Endothelial cell of umbilical vein (primary cell): ENCODE results near the gene NRG3. TPM values are rescaled to one million over a fixed set of nuclear protein-coding genes. Genes with fewer than 3 reads are reported as not detected.

Experiments
- BruUV-seq: library from RNA; stranded (reverse); fragments of 400-500 nt; replicated peaks from 2 replicates; lab custom pipeline; 2021; lab: Mats Ljungman, UMichigan
- CTCF ChIA-PET: fragments of 300-600, 350-600 bp; sonication (Branson Sonifier 250); formaldehyde crosslinking; loops from one replicate; lab custom pipeline; 2021; ENCODE audit warnings: antibody characterized with exemption, inconsistent platforms; lab: Charles Lee
- POLR2A ChIA-PET: fragments of 300-600, 350-600 bp; sonication (Branson Sonifier 250); formaldehyde crosslinking; loops from one replicate; lab custom pipeline; 2021; ENCODE audit warnings: antibody characterized with exemption, inconsistent platforms; lab: Charles Lee
- DNase-seq: peaks from one replicate; pipeline ENCODE4 v3.0.0-alpha.2; 2011; ENCODE audit warnings: low read depth, low spot score
- FAIRE-seq: peaks from 2 replicates; lab custom pipeline; 2011; peaks lifted over from hg19 to GRCh38; lab: Jason Lieb, UNC
- H2AFZ ChIP-seq: 2 replicates; pipeline ENCODE4 v1.6.0; 2012; ENCODE audit warnings: low read depth, low read length, control low read depth, inconsistent platforms
- H3K27ac ChIP-seq: 2 replicates; pipeline ENCODE4 v1.5.1; 2011; ENCODE audit warnings: low read depth, mild to moderate bottlenecking, control low read depth, low read length, moderate library complexity; ENCODE audit not compliant: insufficient read depth
- H3K27me3 ChIP-seq, 2 experiments: 2 replicates each; pipeline versions ENCODE4 v1.6.0 to v1.6.1; 2011; ENCODE audit warnings: low read length in 2 of 2, mixed read lengths in 1 of 2; ENCODE audit not compliant: control insufficient read depth in 2 of 2, insufficient read depth in 2 of 2
- H3K36me3 ChIP-seq, 2 experiments: 2 replicates in 1 of 2; 3 replicates in 1 of 2; pipeline ENCODE4 v1.5.1; 2011; ENCODE audit warnings: low read length in 2 of 2, mild to moderate bottlenecking in 1 of 2, moderate library complexity in 1 of 2; ENCODE audit not compliant: control insufficient read depth in 2 of 2, insufficient read depth in 2 of 2; ENCODE audit errors: extremely low read depth in 1 of 2
- H3K4me1 ChIP-seq: 3 replicates; pipeline ENCODE4 v1.5.1; 2011; ENCODE audit warnings: mild to moderate bottlenecking, low read length; ENCODE audit not compliant: control insufficient read depth, insufficient read depth; ENCODE audit errors: extremely low read depth
- H3K4me2 ChIP-seq: 2 replicates; pipeline ENCODE4 v1.6.1; 2011; ENCODE audit warnings: low read length, control low read depth, mixed read lengths; ENCODE audit not compliant: insufficient read depth
- H3K4me3 ChIP-seq, 3 experiments: fragments of 200-600 bp in 1 of 3; sonication (generic), shearing (Covaris generic) in 1 of 3; replicated peaks in 1 of 3; 2 replicates each; pipeline ENCODE4 v1.5.1; 2011 to 2016; ENCODE audit warnings: control low read depth in 3 of 3, low read length in 3 of 3, mild to moderate bottlenecking in 2 of 3, inconsistent platforms in 1 of 3, low read depth in 1 of 3, moderate library complexity in 1 of 3; ENCODE audit not compliant: insufficient read depth in 1 of 3
- H3K79me2 ChIP-seq: 2 replicates; pipeline ENCODE4 v1.6.0; 2012; ENCODE audit warnings: low read length, inconsistent platforms; ENCODE audit not compliant: control insufficient read depth, insufficient read depth
- H3K9ac ChIP-seq: replicated peaks from 2 replicates; pipeline ENCODE3; 2011; ENCODE audit warnings: low read length, control low read depth; ENCODE audit not compliant: insufficient read depth; ENCODE audit errors: extremely low read depth
- H3K9me1 ChIP-seq: replicated peaks from 3 replicates; pipeline ENCODE4 v1.6.0; 2011; ENCODE audit warnings: mild to moderate bottlenecking, low read length; ENCODE audit not compliant: control insufficient read depth, insufficient read depth; ENCODE audit errors: extremely low read depth
- H3K9me3 ChIP-seq: replicated peaks from 2 replicates; pipeline ENCODE4 v1.5.1; 2012; ENCODE audit warnings: low read length, inconsistent platforms; ENCODE audit not compliant: control insufficient read depth, insufficient read depth
- H4K20me1 ChIP-seq: replicated peaks from 2 replicates; pipeline ENCODE3; 2011; ENCODE audit warnings: mild to moderate bottlenecking, low read length; ENCODE audit not compliant: control insufficient read depth, insufficient read depth; ENCODE audit errors: extremely low read depth
- EZH2 ChIP-seq: IDR thresholded peaks from 2 replicates; pipeline ENCODE4 v1.6.1; 2012; ENCODE audit warnings: borderline replicate concordance, low read depth, mild to moderate bottlenecking, moderate library complexity, low read length, inconsistent platforms; ENCODE audit not compliant: severe bottlenecking
- FOS ChIP-seq: IDR thresholded peaks from 2 replicates; pipeline ENCODE4 v1.6.1; 2011; ENCODE audit warnings: mild to moderate bottlenecking, low read length, moderate library complexity, borderline replicate concordance; ENCODE audit not compliant: insufficient read depth
- GATA2 ChIP-seq: IDR thresholded peaks from 2 replicates; pipeline ENCODE4 v1.7.0; 2011; ENCODE audit warnings: low read depth, mild to moderate bottlenecking, moderate library complexity, mixed read lengths, low read length; ENCODE audit not compliant: insufficient read length, insufficient read depth
- JUN ChIP-seq: IDR thresholded peaks from 2 replicates; pipeline ENCODE4 v1.6.1; 2011; ENCODE audit warnings: borderline replicate concordance, low read depth; ENCODE audit not compliant: insufficient read length, insufficient read depth
- MYC ChIP-seq: IDR thresholded peaks from one replicate; pipeline ENCODE4 v1.6.1; 2011; ENCODE audit warnings: mild to moderate bottlenecking, low read depth, low read length
- POLR2A ChIP-seq: IDR thresholded peaks from 2 replicates; pipeline ENCODE4 v1.6.1; 2012; ENCODE audit warnings: low read depth, mild to moderate bottlenecking, control low read depth, low read length
- POLR2AphosphoS5 ChIP-seq: IDR thresholded peaks from 2 replicates; pipeline ENCODE4 v1.6.1; 2012; ENCODE audit warnings: low read depth, mild to moderate bottlenecking, control low read depth, low read length, moderate library complexity; ENCODE audit not compliant: insufficient read depth
- dilution Hi-C: fragments of 300-500 bp; cut with MboI; formaldehyde crosslinking; loops from one replicate; pipeline ENCODE4 v1.15.0; 2019; ENCODE audit warnings: low sequenced_read_pairs; ENCODE audit not compliant: extremely low pct_ligation_motif_present
- intact Hi-C: fragments of 100-400 bp; cut with micrococcal nuclease; formaldehyde crosslinking; loops from one replicate; pipeline ENCODE4 v1.10.0; 2022
- polyA plus RNA-seq, 4 experiments: library from polyadenylated mRNA; depleted of rRNA in 3 of 4; stranded (reverse) in 3 of 4; unstranded in 1 of 4; fragments of >200 nt; gene quantifications; 2 replicates each; pipeline versions ENCODE4 v1.2.1 to v1.2.3, GENCODE V29; 2011 to 2012; ENCODE audit warnings: missing spikeins in 1 of 4
- total RNA-seq: library from RNA; stranded (reverse); gene quantifications from 2 replicates; pipeline ENCODE4 v1.2.3, GENCODE V29; 2021
- TF ChIP-seq, protein P1 (sequence below): IDR thresholded peaks from 2 replicates; pipeline ENCODE4 v1.6.1; 2011; ENCODE audit not compliant: insufficient read depth, insufficient read length
- TF ChIP-seq, protein P2 (sequence below), 2 donors: IDR thresholded peaks; 1 replicate in 1 of 2; 2 replicates in 1 of 2; pipeline ENCODE4 v1.5.1; 2011; ENCODE audit warnings: low read length in 2 of 2, mild to moderate bottlenecking in 2 of 2, moderate library complexity in 2 of 2, control low read depth in 1 of 2, inconsistent platforms in 1 of 2, low read depth in 1 of 2; ENCODE audit not compliant: insufficient read depth in 1 of 2; ENCODE audit errors: extremely low read depth in 1 of 2

NRG3 gene
- total and polyA plus RNA-seq, 2 donors (not counting 3 experiments of a cell fraction or from before 2014, with no cell fraction given): 1.9 to 3.9 TPM

DNA sequence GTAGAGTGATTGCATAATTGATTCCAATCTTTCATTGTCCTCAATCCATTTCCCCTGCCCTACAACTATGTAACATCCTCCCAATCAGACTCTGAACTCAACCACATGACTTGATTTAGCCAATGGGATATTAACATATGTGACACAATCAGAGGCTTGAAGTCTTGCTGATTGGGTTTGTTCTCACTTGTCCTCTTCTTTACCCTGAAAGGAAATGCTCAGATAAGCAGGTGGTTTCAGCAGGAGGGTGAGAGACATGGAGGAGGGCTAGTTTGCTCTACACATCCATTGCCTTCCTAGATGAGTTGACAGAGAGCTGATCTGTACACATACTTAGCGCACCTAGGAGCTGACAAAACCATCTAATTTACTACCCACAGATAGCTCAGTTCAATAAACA is 669.4 kb downstream of the NRG3 start:
- no peaks in the 10 kb centered on the region for H3K27me3 ChIP-seq
- H3K9me1 ChIP-seq: no peaks in the 10 kb centered on the region
- intact Hi-C loops: no loop called here
- no peaks in the 10 kb centered on the region for H3K79me2 ChIP-seq
- no peak overlapping the region for H3K9ac ChIP-seq
- no peak overlapping the region for H2AFZ ChIP-seq
- FAIRE-seq (no peak), DNase-seq (no peak)
- dilution Hi-C loops: no loop called here
- H3K9me3 ChIP-seq: no peaks in the 10 kb centered on the region
- CTCF ChIA-PET: no interaction called here
- POLR2A ChIA-PET: no interaction called here
- no peaks in the 10 kb centered on the region for H4K20me1 ChIP-seq
- no peak overlapping the region for H3K4me2 ChIP-seq
- no peaks in the 10 kb centered on the region for H3K4me1 ChIP-seq
- H3K4me3 ChIP-seq: no peak overlapping the region
- no peak overlapping the region for H3K27ac ChIP-seq
- no peak for TF ChIP-seq POLR2AphosphoS5
- TF ChIP-seq JUN: no peak
- TF ChIP-seq, protein P1, sequence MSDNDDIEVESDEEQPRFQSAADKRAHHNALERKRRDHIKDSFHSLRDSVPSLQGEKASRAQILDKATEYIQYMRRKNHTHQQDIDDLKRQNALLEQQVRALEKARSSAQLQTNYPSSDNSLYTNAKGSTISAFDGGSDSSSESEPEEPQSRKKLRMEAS: no peak
- TF ChIP-seq POLR2A: no peak
- TF ChIP-seq MYC: no peak
- TF ChIP-seq, protein P2, sequence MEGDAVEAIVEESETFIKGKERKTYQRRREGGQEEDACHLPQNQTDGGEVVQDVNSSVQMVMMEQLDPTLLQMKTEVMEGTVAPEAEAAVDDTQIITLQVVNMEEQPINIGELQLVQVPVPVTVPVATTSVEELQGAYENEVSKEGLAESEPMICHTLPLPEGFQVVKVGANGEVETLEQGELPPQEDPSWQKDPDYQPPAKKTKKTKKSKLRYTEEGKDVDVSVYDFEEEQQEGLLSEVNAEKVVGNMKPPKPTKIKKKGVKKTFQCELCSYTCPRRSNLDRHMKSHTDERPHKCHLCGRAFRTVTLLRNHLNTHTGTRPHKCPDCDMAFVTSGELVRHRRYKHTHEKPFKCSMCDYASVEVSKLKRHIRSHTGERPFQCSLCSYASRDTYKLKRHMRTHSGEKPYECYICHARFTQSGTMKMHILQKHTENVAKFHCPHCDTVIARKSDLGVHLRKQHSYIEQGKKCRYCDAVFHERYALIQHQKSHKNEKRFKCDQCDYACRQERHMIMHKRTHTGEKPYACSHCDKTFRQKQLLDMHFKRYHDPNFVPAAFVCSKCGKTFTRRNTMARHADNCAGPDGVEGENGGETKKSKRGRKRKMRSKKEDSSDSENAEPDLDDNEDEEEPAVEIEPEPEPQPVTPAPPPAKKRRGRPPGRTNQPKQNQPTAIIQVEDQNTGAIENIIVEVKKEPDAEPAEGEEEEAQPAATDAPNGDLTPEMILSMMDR (IDR thresholded peaks at IDR 0.05; ENCODE audit: extremely low read depth in 1 of 2, insufficient read depth in 1 of 2, low read depth in 1 of 2, low read length in 2 of 2): no peak
- no peak for TF ChIP-seq GATA2
- no peak for TF ChIP-seq FOS
- TF ChIP-seq EZH2: no peak
- H3K36me3 ChIP-seq: no peaks in the 10 kb centered on the region
- BruUV-seq: no TSS peak
